ENCODE measurements around the gene PVALB. TPM values are rescaled to one million over a fixed set of nuclear protein-coding genes. Genes with fewer than 3 reads are reported as not detected.

The PVALB gene
- total and polyA plus RNA-seq, 9 of the 15 experiments (the other 6 are each of a cell fraction or from before 2014, with no cell fraction given): not detected

GRCh38 chr22:36755316-36755715 lies 61.5 kb downstream of the PVALB start:
- no peak overlapping the region for H2AFZ ChIP-seq (ENCODE audit: low read depth, low read length)
- no peak overlapping the region for H3K9ac ChIP-seq (ENCODE audit: insufficient read depth in 1 of 2, low read depth in 2 of 2, low read length in 2 of 2)
- FAIRE-seq: no peak
- no peaks in the 10 kb centered on the region for H3K9me1 ChIP-seq (ENCODE audit: control insufficient read depth, insufficient read depth, low read length)
- no peak overlapping the region for H3K4me2 ChIP-seq (ENCODE audit: insufficient read depth, low read length)
- H3K79me2 ChIP-seq (ENCODE audit: control insufficient read depth, insufficient read depth, low read length): no peaks in the 10 kb centered on the region
- peaks cover 5% of the 10 kb centered on the region; the same call in 1 of the 2 replicates for H4K20me1 ChIP-seq (replicated peaks; ENCODE audit: control insufficient read depth, insufficient read depth, low read length)
- no peak for TF ChIP-seq U2AF1 (optimal IDR thresholded peaks at IDR 0.05; ENCODE audit: low read depth, low read length)
- no peak for TF ChIP-seq THAP12 (CRISPR knock-in tag; IDR thresholded peaks at IDR 0.05)
- no peak for TF ChIP-seq HES1 (IDR thresholded peaks at IDR 0.05; ENCODE audit: low read depth)
- TF ChIP-seq ZNF75A (CRISPR knock-in tag; IDR thresholded peaks at IDR 0.05): no peak
- no peak for TF ChIP-seq ZNF584 (CRISPR knock-in tag; IDR thresholded peaks at IDR 0.05; ENCODE audit: low read depth)
- no peak for TF ChIP-seq NONO (IDR thresholded peaks at IDR 0.05; ENCODE audit: low read depth in 2 of 2, low read length in 1 of 2)
- no peak for TF ChIP-seq TFAP4 (CRISPR knock-in tag; IDR thresholded peaks at IDR 0.05; ENCODE audit: borderline replicate concordance)
- TF ChIP-seq MEF2D (tag; conservative IDR thresholded peaks at IDR 0.05; ENCODE audit: low read depth): no peak
- no peak for TF ChIP-seq MECOM (CRISPR knock-in tag; IDR thresholded peaks at IDR 0.05)
- no peak for TF ChIP-seq ZNF395 (CRISPR knock-in tag; IDR thresholded peaks at IDR 0.05)
- no peak for TF ChIP-seq TAF15 (IDR thresholded peaks at IDR 0.05; ENCODE audit: low read depth, low read length)
- TF ChIP-seq SIN3A (IDR thresholded peaks at IDR 0.05; ENCODE audit: borderline replicate concordance in 2 of 2, control insufficient read depth in 1 of 2, low read depth in 2 of 2, low read length in 2 of 2): no peak
- TF ChIP-seq ZC3H4 (CRISPR knock-in tag; IDR thresholded peaks at IDR 0.05; ENCODE audit: borderline replicate concordance): no peak
- no peak for TF ChIP-seq ZFX (CRISPR knock-in tag; IDR thresholded peaks at IDR 0.05)
- no peak for TF ChIP-seq SNIP1 (IDR thresholded peaks at IDR 0.05; ENCODE audit: low read depth)
- no peak for TF ChIP-seq ZNF77 (CRISPR knock-in tag; IDR thresholded peaks at IDR 0.05)
- no peak for TF ChIP-seq CHCHD3 (CRISPR knock-in tag; IDR thresholded peaks at IDR 0.05)
- H3K27me3 ChIP-seq (ENCODE audit: control insufficient read depth in 2 of 2, insufficient read depth in 2 of 2, low read length in 2 of 2): peaks cover 7 to 40% of the 10 kb centered on the region in 2 experiments; a peak in 3 of 5 replicates
- ATAC-seq: no peak
- H3K4me3 ChIP-seq: no peak overlapping the region
- H3K9me3 ChIP-seq (replicated peaks; ENCODE audit: control insufficient read depth, insufficient read depth, low read depth, low read length): no peaks in the 10 kb centered on the region
- no TSS peak for BruUV-seq (replicated peaks)
- WGBS (ENCODE audit: insufficient coverage, low coverage, missing lambda C conversion rate): 3% methylated on average over 5 of the region's 6 CpGs
- ChIA-PET POLR2A (no interaction called here), CTCF (ENCODE audit: low intra/inter-chr PET ratio) (no interaction called here)
- H3K36me3 ChIP-seq (ENCODE audit: control insufficient read depth, insufficient read depth, low read length): no peaks in the 10 kb centered on the region
- intact Hi-C loops (cut with micrococcal nuclease) (no loop called here), in situ Hi-C loops (cut with MboI) (no loop called here)
- H3K27ac ChIP-seq (ENCODE audit: extremely low read depth, low read depth, low read length): no peak overlapping the region
- DNase-seq (ENCODE audit: extremely low read depth in 1 of 4, low spot score in 3 of 4): no peak
- no peaks in the 10 kb centered on the region; a peak in 1 of 5 replicates for H3K4me1 ChIP-seq (replicated peaks in 1 of 2; ENCODE audit: control insufficient read depth in 2 of 2, insufficient read depth in 2 of 2, low read length in 2 of 2)

Data from K562 (cell line).